ENCODE results near the gene SLC43A2.
"Not testable (repeated sequence)": the region's sequence is repeated elsewhere in the genome, so short reads cannot be mapped to it uniquely, and the experiment has no call there.

The SLC43A2 gene

GRCh38 chr17:1532836-1533602 lies 95.6 kb downstream of the SLC43A2 start:
- DNase-seq: no peak

GRCh38 chr17:1529863-1530262 lies 98.8 kb downstream of the SLC43A2 start:
- no peak for DNase-seq

GRCh38 chr17:1526876-1527275 lies 101.8 kb downstream of the SLC43A2 start:
- DNase-seq: not testable (repeated sequence)

- DNase-seq: no peak
Observed at GRCh38 chr17:1522626-1523025, 106.0 kb downstream of the SLC43A2 start.

DNA sequence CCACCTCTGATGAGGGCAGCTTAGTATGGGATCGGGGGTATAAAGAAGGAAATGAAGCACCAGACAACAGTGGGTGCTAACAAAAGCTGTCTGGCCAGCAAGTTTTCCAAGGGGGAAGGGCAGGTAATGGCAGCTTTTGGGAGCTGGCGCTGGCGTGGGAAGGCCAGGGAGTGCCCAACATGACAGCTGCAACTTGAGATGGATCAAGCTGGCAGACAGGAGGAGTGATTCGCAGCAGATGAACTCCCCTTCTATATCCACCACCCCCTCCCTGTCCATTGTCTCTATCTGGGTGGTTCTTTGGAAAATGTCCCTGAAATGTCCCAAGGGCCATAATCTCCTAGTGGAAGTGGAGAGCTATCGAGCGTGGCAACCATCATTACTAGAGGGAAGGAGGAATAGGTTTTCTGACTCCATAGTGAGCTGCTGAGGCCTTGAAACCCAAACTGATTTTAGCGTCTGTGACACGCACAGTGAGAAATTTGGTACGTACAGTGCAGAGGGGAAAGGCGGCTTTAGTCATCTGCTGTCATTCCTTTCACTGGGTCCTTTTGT lies 107.5 kb downstream of the SLC43A2 start:
- DNase-seq: no peak

DNA sequence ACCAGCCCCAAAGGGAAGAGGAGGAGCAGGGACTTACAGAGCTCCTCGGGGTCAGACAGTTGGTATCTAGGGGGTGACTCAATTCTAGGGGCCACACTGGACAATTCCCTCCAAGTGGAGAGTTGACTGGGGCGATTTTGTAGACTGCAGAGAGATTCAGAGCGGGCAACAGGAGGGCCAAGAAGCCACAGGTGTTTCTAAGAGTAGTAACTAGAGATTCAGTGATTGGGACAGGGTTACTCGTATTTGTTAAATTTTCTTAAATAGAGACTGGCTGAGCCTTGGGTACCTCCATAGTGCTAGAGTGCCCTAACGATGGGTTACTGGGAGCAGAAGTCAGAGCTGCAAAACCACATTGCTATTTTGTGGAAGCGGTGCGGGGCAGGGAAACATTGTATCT lies 109.0 kb downstream of the SLC43A2 start:
- DNase-seq: no peak
